Measurements from ENCODE around the gene GRK4. TPM values are rescaled to one million over a fixed set of nuclear protein-coding genes. Genes with fewer than 3 reads are reported as not detected.
A peak's percentile ranks its signal among the peaks of the same experiment; 100 is the strongest.
"Not testable (repeated sequence)": the region's sequence is repeated elsewhere in the genome, so short reads cannot be mapped to it uniquely, and the experiment has no call there.

The GRK4 gene
- polyA plus RNA-seq, 3 donors from 2014 or later, result 2.7 to 4.4 (median 4.0) TPM

DNA sequence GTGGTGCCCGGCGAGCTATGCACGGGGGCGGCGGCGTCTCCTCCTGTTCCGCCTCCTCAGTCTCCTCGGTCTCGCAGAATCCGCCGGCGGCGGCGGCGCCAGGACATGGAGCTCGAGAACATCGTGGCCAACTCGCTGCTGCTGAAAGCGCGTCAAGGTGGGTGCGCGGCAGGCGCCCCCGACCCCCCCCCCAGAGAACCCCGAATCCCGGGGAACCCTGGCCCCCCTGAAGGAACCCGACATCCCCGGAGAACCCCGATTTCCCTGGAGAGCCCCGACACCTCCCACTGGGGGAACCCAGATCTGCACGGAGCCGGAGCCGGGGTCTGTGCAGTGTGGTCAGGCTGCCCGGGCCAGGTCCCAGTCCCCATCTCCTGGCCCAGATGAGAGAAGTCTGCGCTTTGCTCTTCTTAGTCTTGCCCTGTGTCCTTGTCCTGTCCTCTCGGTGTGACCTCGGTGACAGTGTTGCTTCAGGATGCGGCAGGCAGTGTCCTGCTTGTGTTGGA is 648 bp downstream of the GRK4 start:
- Mint-ChIP-seq H3K36me3 (no peaks in the 10 kb centered on the region), H3K27me3 (ENCODE audit: low read depth in 3 of 3) (peaks cover 4 to 31% (median 5%) of the 10 kb centered on the region in 3 donors), H3K4me1 (peaks cover 28 to 39% of the 10 kb centered on the region in 2 donors), H3K4me3 (peak overlapping the region; percentile 77 to 94 (median 88)), H3K9me3 (no peaks in the 10 kb centered on the region), H3K27ac (peak overlapping the region in 5 of 6 donors; percentile 43 to 90 (median 80))
- no peak for DNase-seq

DNA sequence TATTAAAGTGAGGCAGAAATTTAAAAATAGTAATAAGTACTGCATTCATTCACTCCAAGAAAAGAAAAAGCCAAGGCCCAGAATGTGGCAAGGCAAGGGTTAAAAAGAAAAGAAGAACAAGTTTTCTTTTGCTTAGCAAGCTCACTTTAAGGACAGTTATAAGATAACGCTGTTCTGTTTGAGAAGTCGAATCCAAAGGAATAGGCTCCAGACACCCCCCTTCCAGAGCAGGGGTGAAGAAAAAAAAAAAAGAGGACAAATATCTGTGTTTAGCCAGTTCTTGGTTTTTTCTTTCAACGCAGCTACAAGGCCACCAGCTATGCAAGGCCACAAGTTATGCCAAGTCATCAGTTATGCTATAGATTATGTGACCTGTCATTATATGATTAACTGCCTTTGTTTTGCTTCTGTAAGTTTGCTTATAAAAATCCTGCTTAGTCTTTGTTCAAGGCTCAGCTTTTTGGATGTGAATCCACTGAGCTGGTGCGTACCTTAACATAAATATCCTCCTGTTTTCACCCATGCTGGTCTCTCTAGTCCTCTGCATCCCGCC is 1.4 kb downstream of the GRK4 start:
- peak overlapping the region in 3 of 6 donors; percentile 80 to 90 (median 89) for H3K27ac Mint-ChIP-seq
- no peak for DNase-seq
- peaks cover 25 to 31% of the 10 kb centered on the region in 2 donors for H3K4me1 Mint-ChIP-seq
- H3K4me3 Mint-ChIP-seq, result peak overlapping the region; percentile 77 to 94 (median 88)
- no peaks in the 10 kb centered on the region for H3K9me3 Mint-ChIP-seq
- peaks cover 2 to 23% (median 4%) of the 10 kb centered on the region in 3 donors for H3K27me3 Mint-ChIP-seq (ENCODE audit: low read depth in 3 of 3)
- no peaks in the 10 kb centered on the region for H3K36me3 Mint-ChIP-seq

DNA sequence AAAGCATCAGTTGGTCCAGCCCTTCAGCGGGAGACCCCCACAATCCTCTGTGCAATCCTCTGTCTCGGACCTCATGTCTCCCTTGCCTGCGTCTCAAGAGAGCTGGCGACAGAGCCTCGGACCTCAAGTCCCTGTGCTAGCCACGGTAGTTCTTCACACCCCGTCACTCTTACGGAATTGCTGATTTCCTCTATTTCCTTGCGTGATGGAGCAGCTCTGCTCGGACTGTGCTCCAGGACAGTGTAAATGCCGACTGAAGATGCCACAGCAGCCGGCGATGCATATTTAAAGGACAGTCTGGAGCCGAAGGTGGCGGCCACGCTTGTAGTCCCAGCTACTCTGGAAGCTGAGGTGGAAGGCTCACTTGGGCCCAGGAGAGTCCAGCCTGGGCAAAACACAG is 1.9 kb downstream of the GRK4 start:
- Mint-ChIP-seq H3K4me3 (peak overlapping the region; percentile 54 to 94 (median 88)), H3K9me3 (no peaks in the 10 kb centered on the region), H3K27me3 (ENCODE audit: low read depth in 3 of 3) (peaks cover 2 to 20% (median 4%) of the 10 kb centered on the region in 3 donors), H3K4me1 (peaks cover 25 to 28% of the 10 kb centered on the region in 2 donors), H3K36me3 (no peaks in the 10 kb centered on the region), H3K27ac (peak overlapping the region in 1 of 6 donors; percentile 20)
- DNase-seq, result no peak

DNA sequence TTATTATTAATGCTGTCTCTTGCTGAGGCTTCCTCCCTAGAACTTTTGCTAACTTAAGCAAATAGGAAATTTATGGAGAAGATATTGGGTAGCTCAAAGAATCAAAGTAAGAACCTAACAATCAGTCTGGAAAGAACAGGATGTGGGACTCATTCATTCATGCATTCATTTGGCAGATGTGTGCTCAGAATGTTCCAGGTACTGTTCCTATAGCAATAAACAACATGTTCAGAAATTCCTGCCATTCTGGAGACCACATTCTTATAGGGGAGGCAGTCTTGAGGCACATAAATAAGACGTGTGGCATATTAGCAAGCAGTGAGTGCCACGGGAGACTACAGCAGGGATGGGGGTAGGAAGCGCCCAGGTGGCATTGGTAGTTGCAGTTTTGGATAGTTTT is 5.0 kb downstream of the GRK4 start:
- no peak for DNase-seq
- Mint-ChIP-seq H3K4me1 (peaks cover 6 to 8% of the 10 kb centered on the region in 2 donors), H3K27me3 (ENCODE audit: low read depth in 3 of 3) (peaks cover 0 to 3% (median 0%) of the 10 kb centered on the region in 3 donors), H3K27ac (no peak overlapping the region), H3K4me3 (no peak overlapping the region), H3K36me3 (peaks cover 0 to 3% (median 0%) of the 10 kb centered on the region in 3 donors), H3K9me3 (no peaks in the 10 kb centered on the region)

DNA sequence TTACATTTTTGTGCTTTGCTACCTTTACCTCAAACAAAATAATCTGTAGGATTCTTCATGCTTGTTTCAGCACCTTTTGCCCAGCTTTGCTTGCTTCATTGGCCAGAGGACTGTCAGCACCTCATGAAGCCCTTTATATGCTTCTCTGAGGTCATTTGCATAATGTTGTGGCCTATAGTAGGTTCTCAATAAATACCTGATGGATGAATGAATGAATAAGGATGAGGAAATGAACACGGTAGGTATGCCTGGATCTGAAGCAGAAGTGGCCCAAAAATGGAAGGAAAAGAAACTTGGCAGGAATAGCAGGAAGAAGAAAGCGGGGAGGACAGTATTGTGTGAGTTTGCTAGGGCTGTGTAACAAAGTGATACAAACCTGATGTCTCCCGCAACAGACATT is 7.9 kb downstream of the GRK4 start:
- Mint-ChIP-seq H3K4me1 (no peaks in the 10 kb centered on the region), H3K27ac (no peak overlapping the region), H3K4me3 (no peak overlapping the region), H3K36me3 (peaks cover 0 to 5% (median 0%) of the 10 kb centered on the region in 3 donors), H3K27me3 (ENCODE audit: low read depth in 3 of 3) (peaks cover 0 to 2% (median 0%) of the 10 kb centered on the region in 3 donors), H3K9me3 (no peaks in the 10 kb centered on the region)
- DNase-seq, result no peak

DNA sequence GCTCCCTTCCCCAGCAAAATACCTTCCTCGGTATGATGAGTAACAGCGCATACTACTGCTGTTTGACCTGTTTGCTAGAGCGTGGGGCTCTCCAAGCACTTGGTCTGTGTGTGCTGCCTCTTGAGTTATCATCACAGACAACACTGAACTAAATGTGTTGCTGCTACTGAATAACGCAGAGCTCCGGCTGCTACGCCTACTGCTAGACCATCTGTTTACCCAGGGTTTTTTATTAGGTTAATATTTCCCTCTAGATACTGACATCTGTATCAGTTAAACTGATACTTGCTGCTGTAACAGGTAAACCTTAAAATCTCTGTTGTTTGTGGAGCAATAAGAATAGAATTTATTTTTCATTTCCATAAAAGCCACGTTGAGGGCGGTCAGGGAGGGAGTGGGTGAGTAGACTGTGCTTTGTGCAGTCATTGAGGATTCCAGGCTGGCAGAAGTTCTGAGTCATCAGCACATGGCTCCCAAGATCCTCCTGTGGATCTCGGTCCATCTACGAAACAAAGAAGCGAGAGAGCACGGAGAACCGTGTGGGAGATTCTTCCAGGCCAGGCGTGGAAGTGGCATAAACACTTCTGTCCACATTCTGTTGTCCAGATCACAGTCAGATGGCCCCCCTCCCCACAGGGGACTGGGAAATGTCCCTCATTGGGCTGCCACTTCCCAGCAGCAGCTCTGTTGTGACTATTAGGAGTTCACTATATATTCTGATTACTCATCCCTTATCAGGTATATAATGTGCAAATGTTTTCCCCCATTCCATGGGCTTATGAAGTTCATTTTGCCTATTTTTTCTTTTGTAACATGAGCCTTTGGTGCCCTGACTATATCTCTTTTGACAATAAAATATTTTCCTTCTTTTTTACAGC is 14.1 kb downstream of the GRK4 start:
- DNase-seq, result no peak

DNA sequence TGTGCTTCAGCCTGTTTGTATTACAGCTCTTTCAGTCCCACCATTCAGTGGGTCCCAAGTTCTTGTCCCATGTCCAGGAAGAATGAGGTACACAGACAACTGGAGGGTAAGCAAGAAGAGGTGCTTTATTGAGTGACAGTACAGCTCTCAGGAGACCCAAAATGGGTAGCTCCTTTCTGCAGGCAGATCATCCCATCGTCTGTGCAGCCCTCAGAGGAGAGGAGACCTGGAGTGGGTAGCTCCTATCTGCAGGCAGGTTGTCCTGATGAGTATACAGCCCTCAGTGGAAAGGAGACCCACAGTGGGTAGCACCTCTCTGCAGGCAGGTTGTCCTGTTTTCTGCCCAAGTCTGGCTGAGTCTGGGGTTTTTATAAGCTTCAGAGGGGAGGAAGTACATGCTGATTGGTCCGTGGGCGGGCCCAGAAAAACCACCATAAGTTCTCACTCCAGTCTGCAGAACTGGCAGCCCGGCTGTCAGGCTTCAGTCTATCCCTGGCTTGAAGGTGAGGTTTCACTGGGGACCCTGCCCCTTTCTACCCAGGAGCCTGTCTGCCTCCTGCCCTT is 18.0 kb downstream of the GRK4 start:
- H3K27me3 Mint-ChIP-seq (ENCODE audit: low read depth in 3 of 3), result peaks cover 0 to 6% (median 1%) of the 10 kb centered on the region in 3 donors
- H3K36me3 Mint-ChIP-seq, result no peaks in the 10 kb centered on the region
- H3K27ac Mint-ChIP-seq, result no peak overlapping the region
- DNase-seq, result no peak
- H3K4me3 Mint-ChIP-seq, result no peak overlapping the region
- no peaks in the 10 kb centered on the region for H3K9me3 Mint-ChIP-seq
- no peaks in the 10 kb centered on the region for H3K4me1 Mint-ChIP-seq

More for the DNA sequence above, 14.1 kb downstream of the GRK4 start:
- Mint-ChIP-seq H3K27me3 (ENCODE audit: low read depth in 3 of 3) (peaks cover 0 to 2% (median 0%) of the 10 kb centered on the region in 3 donors), H3K4me1 (no peaks in the 10 kb centered on the region), H3K27ac (no peak overlapping the region), H3K36me3 (peaks cover 0 to 5% (median 0%) of the 10 kb centered on the region in 3 donors), H3K9me3 (no peaks in the 10 kb centered on the region), H3K4me3 (no peak overlapping the region)

DNA sequence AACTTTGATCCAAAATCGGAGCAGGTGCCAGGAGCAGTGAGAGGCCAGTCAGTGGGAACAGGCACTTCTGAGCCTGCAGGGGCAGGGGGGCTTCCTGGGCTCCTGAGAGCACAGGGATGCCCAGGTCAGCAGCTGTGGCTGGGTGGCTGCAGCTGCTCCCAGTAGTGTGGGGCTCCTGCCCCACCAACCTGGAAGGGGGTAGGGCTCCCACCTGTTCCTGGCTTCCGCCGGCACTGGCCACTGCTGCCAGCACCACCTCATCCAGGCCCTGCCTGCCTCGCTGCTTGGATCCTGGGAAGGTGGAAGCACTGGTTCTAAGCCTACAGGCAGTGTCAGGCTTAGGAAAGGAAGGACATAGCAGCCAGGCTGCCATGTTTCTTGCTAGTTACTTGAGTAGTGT is 18.6 kb downstream of the GRK4 start:
- Mint-ChIP-seq H3K4me3 (no peak overlapping the region), H3K36me3 (no peaks in the 10 kb centered on the region), H3K4me1 (no peaks in the 10 kb centered on the region), H3K27ac (no peak overlapping the region), H3K9me3 (no peaks in the 10 kb centered on the region), H3K27me3 (ENCODE audit: low read depth in 3 of 3) (peaks cover 0 to 6% (median 1%) of the 10 kb centered on the region in 3 donors)
- DNase-seq, result no peak

DNA sequence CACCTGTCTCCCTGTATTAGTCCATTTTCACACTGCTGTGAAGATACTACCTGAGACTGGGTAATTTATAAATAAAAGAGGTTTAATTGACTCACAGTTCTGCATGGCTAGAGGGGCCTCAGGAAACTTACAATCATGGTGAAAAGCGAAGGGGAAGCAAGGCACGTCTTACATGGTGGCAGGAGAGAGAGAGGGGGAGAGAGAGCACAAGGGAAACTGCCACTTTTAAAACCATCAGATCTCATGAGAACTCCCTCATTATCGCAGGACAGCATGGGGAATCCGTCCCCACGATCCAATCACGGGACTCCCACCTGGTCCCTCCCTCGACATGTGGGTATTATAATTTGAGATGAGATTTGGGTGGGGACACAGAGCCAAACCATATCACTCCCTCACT is 20.3 kb downstream of the GRK4 start:
- not testable (repeated sequence) for DNase-seq; H3K36me3 Mint-ChIP-seq; H3K4me3 Mint-ChIP-seq; H3K27me3 Mint-ChIP-seq (ENCODE audit: low read depth in 3 of 3); H3K4me1 Mint-ChIP-seq; H3K27ac Mint-ChIP-seq; H3K9me3 Mint-ChIP-seq

DNA sequence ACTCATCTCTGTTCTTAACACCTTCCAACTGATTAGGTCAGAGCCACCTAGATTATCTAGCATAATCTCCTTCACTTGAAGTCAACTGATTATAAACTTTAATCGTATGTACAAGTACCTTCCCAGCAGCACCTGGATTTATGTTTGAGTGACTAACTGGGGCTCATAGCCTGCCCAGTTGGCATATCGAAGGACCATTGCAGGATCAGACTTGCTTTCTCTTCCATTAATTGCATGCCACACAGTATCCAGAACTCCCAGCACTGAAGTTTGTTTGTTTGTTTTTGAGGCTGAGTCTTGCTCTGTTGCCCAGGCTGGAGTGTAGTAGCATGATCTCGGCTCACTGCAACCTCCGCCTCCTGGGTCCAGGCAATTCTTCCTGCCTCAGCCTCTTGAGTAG is 27.9 kb downstream of the GRK4 start:
- H3K4me3 Mint-ChIP-seq, result no peak overlapping the region
- H3K9me3 Mint-ChIP-seq, result no peaks in the 10 kb centered on the region
- H3K27me3 Mint-ChIP-seq (ENCODE audit: low read depth in 3 of 3), result peaks cover 0 to 4% (median 0%) of the 10 kb centered on the region in 3 donors
- H3K27ac Mint-ChIP-seq, result no peak overlapping the region
- H3K36me3 Mint-ChIP-seq, result no peaks in the 10 kb centered on the region
- H3K4me1 Mint-ChIP-seq, result no peaks in the 10 kb centered on the region
- DNase-seq, result no peak

DNA sequence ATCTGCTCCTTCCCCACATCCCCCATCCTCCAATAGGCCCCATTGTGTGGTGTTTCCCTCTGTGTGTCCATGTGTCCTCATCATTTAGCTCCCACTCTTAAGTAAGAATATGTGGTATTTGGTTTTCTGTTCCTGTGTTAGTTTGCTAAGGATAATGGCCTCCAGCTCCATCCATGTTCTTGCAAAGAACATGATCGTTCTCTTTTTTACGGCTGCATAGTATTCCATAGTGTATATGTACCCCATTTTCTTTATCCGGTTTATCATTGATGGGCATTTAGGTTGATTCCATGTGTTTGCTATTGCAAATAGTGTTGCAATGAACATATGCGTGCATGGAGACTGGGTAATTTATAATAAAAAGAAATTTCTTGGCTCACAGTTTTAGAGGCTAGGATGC is 31.5 kb downstream of the GRK4 start:
- no peaks in the 10 kb centered on the region for H3K36me3 Mint-ChIP-seq
- no peak overlapping the region for H3K27ac Mint-ChIP-seq
- H3K4me3 Mint-ChIP-seq, result no peak overlapping the region
- H3K4me1 Mint-ChIP-seq, result no peaks in the 10 kb centered on the region
- no peak for DNase-seq
- H3K27me3 Mint-ChIP-seq (ENCODE audit: low read depth in 3 of 3), result peaks cover 0 to 2% (median 0%) of the 10 kb centered on the region in 3 donors
- H3K9me3 Mint-ChIP-seq, result no peaks in the 10 kb centered on the region

DNA sequence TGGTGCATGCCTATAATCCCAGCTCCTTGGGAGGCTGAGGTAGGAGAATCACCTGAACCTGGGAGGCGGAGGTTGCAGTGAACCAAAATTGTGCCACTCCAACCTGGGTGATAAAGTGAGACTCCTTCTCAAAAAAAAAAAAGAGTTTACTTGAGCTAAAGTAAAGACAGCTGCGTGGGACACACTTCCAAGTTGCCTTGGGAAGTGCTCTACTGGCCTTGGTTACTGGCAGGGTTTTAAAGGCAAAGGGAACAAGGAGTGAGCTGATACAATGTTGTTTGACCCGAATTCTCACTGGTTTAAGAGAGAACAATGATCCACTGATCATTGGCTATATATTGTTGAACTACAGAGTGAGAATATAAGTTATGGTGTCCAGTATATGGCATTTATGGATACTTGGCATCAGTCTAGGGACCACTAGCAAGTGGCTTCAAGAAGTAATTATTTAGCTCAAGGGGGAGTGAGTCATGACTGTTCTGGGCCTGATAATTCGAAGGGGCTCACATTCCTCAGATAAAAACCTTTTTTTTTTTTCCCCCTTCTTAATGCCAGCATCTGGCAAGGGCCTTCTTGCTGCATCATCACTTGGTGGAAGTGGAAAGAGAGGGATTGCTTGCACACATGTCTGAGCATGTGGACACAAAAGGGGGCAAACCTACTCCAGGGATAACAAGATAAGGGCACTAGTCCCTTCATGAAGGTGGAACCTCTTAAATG is 32.3 kb downstream of the GRK4 start:
- Mint-ChIP-seq H3K27me3 (ENCODE audit: low read depth in 3 of 3) (peaks cover 0 to 2% (median 1%) of the 10 kb centered on the region in 3 donors), H3K9me3 (no peaks in the 10 kb centered on the region), H3K4me1 (no peaks in the 10 kb centered on the region), H3K36me3 (no peaks in the 10 kb centered on the region), H3K4me3 (no peak overlapping the region), H3K27ac (no peak overlapping the region)
- DNase-seq, result no peak

DNA sequence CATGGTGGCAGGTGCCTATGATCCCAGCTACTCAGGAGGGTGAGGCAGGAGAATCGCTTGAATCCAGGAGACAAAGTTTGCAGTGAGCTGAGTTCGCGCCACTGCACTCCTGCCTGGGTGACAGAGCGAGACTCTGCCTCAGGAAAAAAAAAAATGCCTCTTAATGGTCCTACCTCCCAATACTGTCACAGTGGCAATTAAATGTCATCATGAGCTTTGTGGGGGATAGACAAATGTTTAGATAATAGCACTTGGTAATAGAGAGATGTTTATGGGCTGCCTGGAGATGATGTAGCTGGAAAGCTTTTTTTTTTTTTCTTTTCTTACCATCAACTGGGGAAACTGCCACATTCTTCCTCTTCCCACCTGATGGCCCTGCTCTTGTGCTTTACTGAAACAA is 33.0 kb downstream of the GRK4 start:
- no peaks in the 10 kb centered on the region for H3K9me3 Mint-ChIP-seq
- no peak overlapping the region for H3K27ac Mint-ChIP-seq
- H3K4me3 Mint-ChIP-seq, result no peak overlapping the region
- H3K4me1 Mint-ChIP-seq, result no peaks in the 10 kb centered on the region
- no peak for DNase-seq
- H3K27me3 Mint-ChIP-seq (ENCODE audit: low read depth in 3 of 3), result peaks cover 0 to 2% (median 1%) of the 10 kb centered on the region in 3 donors
- H3K36me3 Mint-ChIP-seq, result no peaks in the 10 kb centered on the region

All from immature natural killer cell (primary cell).